OCI-LY3 (cell line): ENCODE measurements around the gene AGBL3.

Experiments
- EZH2phosphoT487 ChIP-seq: fragments of 200-600 bp; shearing (Covaris generic); IDR thresholded peaks from 2 replicates; pipeline ENCODE4 v1.6.1; 2018; ENCODE audit warnings: antibody characterized with exemption, mixed run types, low read depth
- TF ChIP-seq, protein P1 (sequence below): fragments of 200-600, 300-600 bp; sonication (generic); IDR thresholded peaks from 2 replicates; pipeline ENCODE4 v1.5.1; 2014; ENCODE audit warnings: antibody characterized with exemption, low read length, low read depth

DNA sequence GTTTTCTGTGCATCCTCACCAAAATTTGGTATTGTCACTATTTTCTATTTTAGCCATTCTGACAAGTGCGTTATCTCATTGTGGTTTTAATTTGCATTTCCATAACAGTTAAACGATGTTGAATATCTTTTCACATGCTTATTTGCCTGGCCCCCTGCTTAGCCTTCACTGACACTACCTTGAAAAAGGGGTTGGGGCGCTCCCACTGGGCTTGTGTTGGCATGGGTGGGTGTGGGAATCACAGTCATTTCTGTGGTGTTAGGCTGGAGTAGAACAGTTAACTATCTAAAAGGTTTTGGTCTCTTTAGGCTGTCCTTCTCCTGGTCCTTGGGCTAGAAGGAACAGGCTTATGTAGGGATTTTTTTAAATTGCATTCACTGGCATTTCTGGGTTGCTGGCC, 89.4 kb downstream of the AGBL3 start:
- TF ChIP-seq, protein P1, sequence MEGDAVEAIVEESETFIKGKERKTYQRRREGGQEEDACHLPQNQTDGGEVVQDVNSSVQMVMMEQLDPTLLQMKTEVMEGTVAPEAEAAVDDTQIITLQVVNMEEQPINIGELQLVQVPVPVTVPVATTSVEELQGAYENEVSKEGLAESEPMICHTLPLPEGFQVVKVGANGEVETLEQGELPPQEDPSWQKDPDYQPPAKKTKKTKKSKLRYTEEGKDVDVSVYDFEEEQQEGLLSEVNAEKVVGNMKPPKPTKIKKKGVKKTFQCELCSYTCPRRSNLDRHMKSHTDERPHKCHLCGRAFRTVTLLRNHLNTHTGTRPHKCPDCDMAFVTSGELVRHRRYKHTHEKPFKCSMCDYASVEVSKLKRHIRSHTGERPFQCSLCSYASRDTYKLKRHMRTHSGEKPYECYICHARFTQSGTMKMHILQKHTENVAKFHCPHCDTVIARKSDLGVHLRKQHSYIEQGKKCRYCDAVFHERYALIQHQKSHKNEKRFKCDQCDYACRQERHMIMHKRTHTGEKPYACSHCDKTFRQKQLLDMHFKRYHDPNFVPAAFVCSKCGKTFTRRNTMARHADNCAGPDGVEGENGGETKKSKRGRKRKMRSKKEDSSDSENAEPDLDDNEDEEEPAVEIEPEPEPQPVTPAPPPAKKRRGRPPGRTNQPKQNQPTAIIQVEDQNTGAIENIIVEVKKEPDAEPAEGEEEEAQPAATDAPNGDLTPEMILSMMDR = no peak
- TF ChIP-seq EZH2phosphoT487 = no peak
